ENCODE measurements around the gene COQ9. TPM values are rescaled to one million over a fixed set of nuclear protein-coding genes. Genes with fewer than 3 reads are reported as not detected.
"Not testable (repeated sequence)": the region's sequence is repeated elsewhere in the genome, so short reads cannot be mapped to it uniquely, and the experiment has no call there.

Gene COQ9, protein sequence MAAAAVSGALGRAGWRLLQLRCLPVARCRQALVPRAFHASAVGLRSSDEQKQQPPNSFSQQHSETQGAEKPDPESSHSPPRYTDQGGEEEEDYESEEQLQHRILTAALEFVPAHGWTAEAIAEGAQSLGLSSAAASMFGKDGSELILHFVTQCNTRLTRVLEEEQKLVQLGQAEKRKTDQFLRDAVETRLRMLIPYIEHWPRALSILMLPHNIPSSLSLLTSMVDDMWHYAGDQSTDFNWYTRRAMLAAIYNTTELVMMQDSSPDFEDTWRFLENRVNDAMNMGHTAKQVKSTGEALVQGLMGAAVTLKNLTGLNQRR
- total RNA-seq (2014; rRNA removed; shearing (Covaris generic)), result 43.3 and 59.6 TPM in 2 replicates

DNA sequence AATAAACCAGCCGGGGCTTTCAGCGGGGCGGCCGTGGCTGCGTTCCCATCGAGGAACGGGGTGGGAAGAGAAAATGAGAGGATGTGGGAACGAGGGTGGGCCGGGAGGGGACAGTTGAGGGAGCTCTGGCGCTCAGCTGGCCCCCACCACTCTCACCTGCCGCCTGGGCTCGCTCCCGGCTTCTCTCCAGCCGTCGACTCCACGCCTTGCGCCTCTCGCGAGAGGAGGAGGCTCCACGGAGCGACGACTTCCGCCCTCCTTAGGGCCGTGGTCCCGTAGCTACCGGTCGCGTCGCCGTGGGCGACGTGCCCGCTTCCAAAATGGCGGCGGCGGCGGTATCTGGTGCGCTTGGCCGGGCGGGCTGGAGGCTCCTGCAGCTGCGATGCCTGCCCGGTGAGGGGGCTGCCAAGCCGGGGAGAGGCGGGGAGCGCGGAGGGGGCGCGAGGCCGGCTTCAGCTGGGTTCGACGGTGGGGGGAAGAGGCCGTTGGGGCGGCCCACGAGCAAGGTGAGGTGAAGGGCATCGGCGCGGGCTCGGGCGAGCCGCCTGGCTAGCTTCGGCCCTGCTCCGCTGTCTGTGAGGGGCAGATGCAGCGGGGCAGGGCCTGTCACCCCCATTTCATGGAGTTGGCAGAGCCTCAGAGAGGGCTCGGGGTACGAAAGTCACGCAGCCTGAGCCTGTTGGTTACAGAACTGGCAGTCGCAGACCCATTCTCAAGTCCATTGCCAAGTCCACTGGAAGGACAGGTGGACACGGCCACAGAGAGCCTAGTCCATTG, at the start of gene COQ9, which contains the start of gene CIAPIN1:
TSS of gene COQ9 (plus strand) at position 294 of the 777 bp plus-strand sequence. CDS start at position 321, 27 bp downstream.
TSS of gene CIAPIN1 (minus strand) at position 200 of the 777 bp plus-strand sequence. CDS start 6,457 bp downstream, outside the sequence.
- Histone ChIP-seq H3K27me3 (ENCODE audit: control insufficient read depth, insufficient read depth, low read length) (no peaks in the 10 kb centered on the region), H3K36me3 (replicated peaks; ENCODE audit: control insufficient read depth, insufficient read depth, low read length) (peaks cover 3% of the 10 kb centered on the region), H3K4me3 (ENCODE audit: insufficient read depth, low read depth, low read length) (peak within 1 kb of the TSS; percentile 93)
- DNase-seq, result peak; percentile 96

DNA sequence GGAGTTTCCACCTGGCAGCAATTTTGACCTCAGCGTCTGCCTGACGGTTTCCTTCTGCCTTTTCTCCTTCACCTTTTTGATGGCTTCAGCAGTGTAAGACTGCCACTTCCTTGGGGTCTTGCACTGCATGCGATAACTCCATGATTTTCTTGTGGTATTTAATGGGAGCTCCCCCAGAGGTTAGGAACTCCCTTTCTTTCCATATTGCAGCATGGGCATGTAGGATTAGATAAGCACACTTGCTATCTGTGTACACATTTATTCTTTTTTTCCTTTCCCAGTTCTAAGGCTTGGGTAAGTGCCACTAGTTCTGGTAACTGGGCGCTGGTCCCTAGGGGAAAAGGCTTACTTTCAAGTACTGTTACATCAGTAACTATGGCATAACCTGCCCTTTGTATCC, 49.8 kb upstream of the COQ9 start:
- not testable (repeated sequence) for H3K4me3 ChIP-seq (ENCODE audit: insufficient read depth, low read depth, low read length); H3K36me3 ChIP-seq (replicated peaks; ENCODE audit: control insufficient read depth, insufficient read depth, low read length); DNase-seq; H3K27me3 ChIP-seq (ENCODE audit: control insufficient read depth, insufficient read depth, low read length)

DNA sequence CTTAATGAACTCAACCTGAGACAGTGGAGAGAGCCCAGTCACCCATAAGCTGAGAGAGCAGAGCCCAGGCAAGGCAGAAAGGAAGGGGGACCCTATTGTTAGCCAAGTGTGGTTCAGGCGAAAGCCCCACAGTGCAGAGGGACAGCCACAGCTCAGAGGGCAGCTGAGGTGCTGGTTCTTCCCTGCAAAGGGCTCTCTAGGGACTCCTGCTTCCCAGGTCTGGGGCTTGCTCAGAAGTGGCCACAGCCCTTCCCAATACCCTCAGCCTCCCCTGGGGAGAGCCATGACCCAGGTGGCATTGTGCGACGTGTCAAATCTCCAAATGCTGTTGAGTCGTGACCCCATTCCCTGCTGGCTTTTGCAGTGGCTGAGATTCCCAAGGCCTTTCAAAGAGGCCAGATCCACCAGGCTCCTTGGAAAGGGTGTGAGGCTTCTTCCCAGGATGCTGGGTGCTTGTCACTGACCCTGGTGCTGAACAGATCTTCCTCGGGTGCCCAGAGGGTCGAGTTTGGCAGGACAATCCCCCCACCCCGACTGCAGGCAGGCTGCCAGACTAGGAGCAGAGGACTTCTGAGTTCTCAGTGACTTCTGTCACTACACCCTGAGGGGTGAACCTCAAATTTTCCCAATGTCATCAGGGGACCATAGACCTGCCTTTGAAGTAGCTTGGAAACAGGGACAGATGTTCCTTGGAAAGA, 45.2 kb upstream of the COQ9 start:
- H3K27me3 ChIP-seq (ENCODE audit: control insufficient read depth, insufficient read depth, low read length), result no peaks in the 10 kb centered on the region
- no peaks in the 10 kb centered on the region for H3K36me3 ChIP-seq (replicated peaks; ENCODE audit: control insufficient read depth, insufficient read depth, low read length)
- DNase-seq, result no peak
- no peak overlapping the region for H3K4me3 ChIP-seq (ENCODE audit: insufficient read depth, low read depth, low read length)

DNA sequence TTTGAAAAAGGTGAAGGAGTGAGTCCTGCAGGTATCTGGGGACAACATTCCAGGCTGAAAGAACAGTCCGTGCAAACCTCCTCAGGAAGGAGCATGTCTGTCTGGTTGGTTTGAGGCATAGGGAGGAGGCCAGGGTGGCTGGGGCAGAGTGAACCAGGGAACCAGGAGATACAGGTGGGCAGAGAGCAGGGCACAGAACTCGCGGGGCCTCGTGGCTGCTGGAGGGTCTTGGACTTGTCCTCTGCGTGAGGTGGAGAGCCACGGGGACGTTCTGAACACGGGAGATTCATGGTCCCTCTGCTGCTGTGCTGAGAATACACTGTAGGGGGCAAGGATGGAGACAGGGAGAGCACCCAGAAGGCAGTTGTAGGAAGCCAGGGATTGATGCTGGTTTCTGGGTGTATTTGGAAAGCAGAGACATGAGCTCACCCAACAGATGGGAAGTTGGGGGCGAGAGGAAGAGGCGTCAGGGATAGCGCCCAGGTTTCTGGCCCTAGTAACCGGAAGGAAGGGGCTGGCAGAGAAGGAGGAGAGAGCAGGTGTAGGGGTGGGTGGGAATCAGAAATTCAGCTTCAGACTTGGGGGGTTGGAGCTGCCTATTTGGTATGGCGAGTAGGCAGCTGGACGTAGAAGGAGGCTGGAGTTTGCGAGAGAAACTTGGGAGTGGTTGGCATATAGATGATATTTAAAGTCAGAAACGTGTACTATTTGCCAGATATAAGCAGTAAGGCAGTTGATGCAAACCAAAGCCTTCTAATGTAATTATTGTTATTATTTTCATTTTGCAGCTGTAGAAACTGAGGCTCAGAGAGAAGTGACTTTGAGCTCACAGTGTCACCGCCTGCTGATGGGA, 43.1 kb upstream of the COQ9 start, which contains the start of gene CCL17:
TSS of gene CCL17 (plus strand) at position 803 of the 853 bp plus-strand sequence. CDS start 9,166 bp downstream, outside the sequence.
- Histone ChIP-seq H3K4me3 (ENCODE audit: insufficient read depth, low read depth, low read length) (no peak within 1 kb of the TSS), H3K27me3 (ENCODE audit: control insufficient read depth, insufficient read depth, low read length) (no peaks in the 10 kb centered on the region), H3K36me3 (replicated peaks; ENCODE audit: control insufficient read depth, insufficient read depth, low read length) (no peaks in the 10 kb centered on the region)
- DNase-seq, result peak; percentile 6

DNA sequence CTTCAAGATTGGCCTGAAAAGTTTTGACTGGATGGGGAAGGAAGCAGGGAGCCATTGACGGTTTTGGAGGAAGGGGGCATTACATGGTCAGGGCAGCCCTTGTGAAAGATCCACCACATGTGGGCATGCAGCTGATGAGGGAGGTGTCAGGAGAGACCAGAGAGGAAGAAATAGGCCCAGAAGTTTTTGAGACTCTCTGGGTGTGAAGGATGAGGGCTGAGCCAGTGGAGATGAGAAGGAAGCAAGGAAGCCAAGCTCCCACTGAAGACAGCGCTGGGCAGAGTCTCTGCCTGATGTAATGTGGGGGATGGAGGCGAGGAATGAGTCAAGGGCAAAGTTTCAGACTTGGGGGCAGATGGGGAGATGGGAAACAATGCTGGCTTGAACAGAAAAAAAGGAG, 42.2 kb upstream of the COQ9 start:
- Histone ChIP-seq H3K36me3 (replicated peaks; ENCODE audit: control insufficient read depth, insufficient read depth, low read length) (no peaks in the 10 kb centered on the region), H3K27me3 (ENCODE audit: control insufficient read depth, insufficient read depth, low read length) (no peaks in the 10 kb centered on the region), H3K4me3 (ENCODE audit: insufficient read depth, low read depth, low read length) (no peak overlapping the region)
- no peak for DNase-seq

DNA sequence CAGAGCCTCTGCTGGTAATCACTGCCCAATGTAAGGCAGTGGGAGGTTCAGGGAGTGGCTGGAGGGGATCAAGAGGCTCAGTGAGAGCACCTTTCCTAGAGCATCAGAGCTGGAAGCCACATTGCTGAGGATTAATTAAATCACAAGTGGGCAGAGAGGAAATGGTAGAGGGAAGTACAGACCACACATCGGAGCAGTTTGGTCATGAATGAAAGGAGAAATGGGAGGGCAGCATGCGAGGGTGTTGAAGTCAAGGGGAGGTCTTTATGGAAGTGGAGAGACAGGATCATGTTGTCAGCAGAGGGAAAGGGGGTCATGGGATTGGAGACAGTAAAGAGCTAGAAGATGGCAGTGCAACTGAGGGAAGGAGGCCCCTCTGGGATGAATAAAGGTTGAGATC, 40.4 kb upstream of the COQ9 start:
- no peaks in the 10 kb centered on the region for H3K27me3 ChIP-seq (ENCODE audit: control insufficient read depth, insufficient read depth, low read length)
- DNase-seq, result no peak
- no peak overlapping the region for H3K4me3 ChIP-seq (ENCODE audit: insufficient read depth, low read depth, low read length)
- H3K36me3 ChIP-seq (replicated peaks; ENCODE audit: control insufficient read depth, insufficient read depth, low read length), result no peaks in the 10 kb centered on the region

DNA sequence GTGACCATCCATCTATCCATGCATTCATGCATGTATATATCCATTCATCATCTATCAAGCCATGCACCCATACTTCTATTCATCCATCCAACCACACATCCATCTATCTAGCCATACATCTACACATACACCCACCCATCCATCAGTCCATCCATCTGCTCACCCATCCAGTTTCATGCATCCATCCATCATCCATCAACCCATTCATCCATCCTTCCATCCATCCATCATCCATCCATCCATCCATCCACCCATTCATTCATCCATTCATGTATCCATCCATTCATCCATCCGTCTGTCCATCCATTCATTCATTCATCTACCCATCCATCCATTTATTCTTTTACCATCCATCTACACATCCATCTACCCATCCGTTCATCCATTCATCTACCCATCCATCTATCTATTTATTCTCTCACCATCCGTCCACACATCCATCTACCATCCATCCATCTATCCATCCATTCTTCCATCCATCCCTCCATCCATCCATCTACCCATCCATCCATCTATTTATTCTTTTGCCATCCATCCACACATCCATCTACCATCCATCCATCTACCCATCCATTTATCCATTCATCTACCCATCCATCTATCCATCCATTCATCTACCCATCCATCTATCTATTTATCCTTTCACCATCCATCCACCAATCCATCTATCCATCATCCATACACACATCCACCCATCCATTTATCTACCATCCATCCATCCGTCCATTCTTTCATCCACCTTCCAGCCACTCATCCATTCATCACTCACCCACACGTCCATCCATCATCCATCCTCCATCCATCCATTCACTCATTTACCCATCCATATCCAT, 39.5 kb upstream of the COQ9 start:
- Histone ChIP-seq H3K27me3 (ENCODE audit: control insufficient read depth, insufficient read depth, low read length) (no peaks in the 10 kb centered on the region), H3K4me3 (ENCODE audit: insufficient read depth, low read depth, low read length) (no peak overlapping the region), H3K36me3 (replicated peaks; ENCODE audit: control insufficient read depth, insufficient read depth, low read length) (no peaks in the 10 kb centered on the region)
- DNase-seq, result no peak

DNA sequence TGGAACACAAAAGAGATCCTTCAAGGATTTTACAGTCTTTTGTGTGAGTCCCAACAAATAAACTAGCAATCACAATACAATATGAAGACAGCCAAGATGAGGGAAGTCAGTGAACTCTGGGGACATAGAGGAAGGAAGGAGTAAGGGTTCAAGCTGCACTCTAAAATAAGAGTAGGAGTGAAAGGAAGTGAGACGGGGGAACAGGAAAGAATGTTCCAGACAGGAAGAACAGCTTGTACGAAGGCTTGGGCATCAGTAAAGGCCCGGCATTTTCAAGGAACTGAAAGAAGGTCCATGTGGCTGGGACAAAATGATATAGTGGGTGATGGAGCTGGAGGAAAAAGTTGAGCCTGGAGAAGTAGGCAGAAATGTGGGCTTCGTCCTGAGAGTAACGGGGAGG, 38.2 kb upstream of the COQ9 start:
- H3K27me3 ChIP-seq (ENCODE audit: control insufficient read depth, insufficient read depth, low read length), result no peaks in the 10 kb centered on the region
- no peaks in the 10 kb centered on the region for H3K36me3 ChIP-seq (replicated peaks; ENCODE audit: control insufficient read depth, insufficient read depth, low read length)
- DNase-seq, result no peak
- no peak overlapping the region for H3K4me3 ChIP-seq (ENCODE audit: insufficient read depth, low read depth, low read length)

DNA sequence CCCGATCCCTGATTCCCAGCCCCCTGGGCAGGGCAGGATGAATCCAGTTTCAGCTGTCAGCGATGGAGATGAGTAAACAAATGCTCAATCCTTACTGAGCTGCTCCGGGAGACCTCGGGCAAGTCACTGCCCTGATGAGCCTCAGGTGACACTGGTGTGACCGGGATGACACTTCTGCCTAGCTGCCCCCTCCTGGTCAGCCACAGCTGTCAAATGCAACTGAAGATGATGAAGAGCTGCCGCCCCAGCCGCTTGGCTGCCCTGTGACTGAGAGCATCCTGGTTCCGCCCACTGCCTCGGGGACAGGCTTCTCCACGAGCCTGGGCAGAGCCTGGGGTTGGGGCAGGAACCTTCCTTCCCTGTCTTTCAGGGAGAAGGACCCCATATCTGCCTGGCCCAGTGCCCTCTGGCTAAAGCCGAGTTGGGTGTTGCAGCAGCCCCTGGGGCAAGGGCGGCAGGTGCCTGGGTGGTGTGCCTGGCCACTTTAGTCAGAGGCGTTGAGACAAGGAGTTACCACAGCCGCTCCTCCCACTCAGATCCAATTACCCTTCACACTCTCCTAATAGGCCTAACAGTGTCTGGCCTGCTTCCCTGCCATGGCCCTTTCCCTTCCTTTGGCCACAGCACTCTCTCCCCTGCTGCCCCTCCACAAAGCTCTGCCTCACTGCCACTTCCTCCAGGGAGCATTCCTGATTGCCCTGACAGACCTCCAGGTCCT, 37.2 kb upstream of the COQ9 start:
- Histone ChIP-seq H3K36me3 (replicated peaks; ENCODE audit: control insufficient read depth, insufficient read depth, low read length) (no peaks in the 10 kb centered on the region), H3K4me3 (ENCODE audit: insufficient read depth, low read depth, low read length) (no peak overlapping the region), H3K27me3 (ENCODE audit: control insufficient read depth, insufficient read depth, low read length) (no peaks in the 10 kb centered on the region)
- peak; percentile 26 for DNase-seq

DNA sequence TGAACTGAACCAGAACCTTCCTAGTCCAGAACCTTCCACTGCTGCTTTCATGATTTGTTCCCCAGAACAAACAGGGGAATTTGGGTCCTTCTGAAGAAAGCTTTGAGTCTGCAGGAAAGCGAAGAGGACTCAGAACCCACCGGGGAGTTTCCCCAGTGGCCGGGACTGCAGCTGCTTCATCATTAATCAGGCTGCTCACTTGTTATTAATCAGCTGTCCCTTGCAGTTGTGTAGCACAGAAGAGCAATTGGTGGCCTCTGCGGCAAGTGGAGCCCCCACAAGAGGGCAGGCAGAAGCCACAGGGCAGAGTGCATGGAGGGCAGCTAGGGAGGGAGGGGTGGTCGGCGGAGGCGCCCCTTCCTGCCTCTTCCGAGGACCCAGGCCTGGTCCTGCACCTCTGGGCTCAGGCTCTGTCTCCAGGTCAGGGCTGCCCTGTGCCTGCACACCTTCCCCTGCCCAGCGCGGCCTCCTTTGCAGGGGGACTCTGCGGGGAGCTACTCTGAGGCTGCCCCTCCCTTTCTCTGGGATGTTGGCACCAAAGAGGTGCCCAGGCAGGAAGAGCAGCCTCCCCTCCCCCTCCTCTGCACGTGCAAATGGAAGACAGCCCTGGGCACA, 35.8 kb upstream of the COQ9 start:
- H3K27me3 ChIP-seq (ENCODE audit: control insufficient read depth, insufficient read depth, low read length), result no peaks in the 10 kb centered on the region
- no peaks in the 10 kb centered on the region for H3K36me3 ChIP-seq (replicated peaks; ENCODE audit: control insufficient read depth, insufficient read depth, low read length)
- DNase-seq, result peak; percentile 48
- H3K4me3 ChIP-seq (ENCODE audit: insufficient read depth, low read depth, low read length), result no peak overlapping the region

DNA sequence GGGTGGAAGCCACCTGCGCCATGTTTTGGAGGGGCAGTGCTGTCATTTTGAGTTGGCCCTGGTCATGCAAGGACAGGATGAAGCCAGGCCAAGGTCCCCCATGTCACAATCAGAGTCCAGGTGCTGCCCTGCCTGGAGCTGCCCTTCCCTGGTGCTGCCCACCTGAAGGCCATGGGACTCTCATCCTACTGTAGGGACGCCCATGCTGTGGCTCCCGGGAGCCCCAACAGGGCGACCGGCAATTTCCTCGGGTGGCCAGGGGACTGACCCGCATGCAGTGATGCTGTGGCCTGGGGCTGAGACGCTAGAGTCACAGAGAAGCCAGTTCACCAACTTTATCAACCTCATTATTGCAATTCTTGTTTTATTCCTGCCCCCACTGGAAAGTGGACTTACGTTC, 34.7 kb upstream of the COQ9 start:
- H3K27me3 ChIP-seq (ENCODE audit: control insufficient read depth, insufficient read depth, low read length), result no peaks in the 10 kb centered on the region
- H3K36me3 ChIP-seq (replicated peaks; ENCODE audit: control insufficient read depth, insufficient read depth, low read length), result no peaks in the 10 kb centered on the region
- DNase-seq, result no peak
- no peak overlapping the region for H3K4me3 ChIP-seq (ENCODE audit: insufficient read depth, low read depth, low read length)

DNA sequence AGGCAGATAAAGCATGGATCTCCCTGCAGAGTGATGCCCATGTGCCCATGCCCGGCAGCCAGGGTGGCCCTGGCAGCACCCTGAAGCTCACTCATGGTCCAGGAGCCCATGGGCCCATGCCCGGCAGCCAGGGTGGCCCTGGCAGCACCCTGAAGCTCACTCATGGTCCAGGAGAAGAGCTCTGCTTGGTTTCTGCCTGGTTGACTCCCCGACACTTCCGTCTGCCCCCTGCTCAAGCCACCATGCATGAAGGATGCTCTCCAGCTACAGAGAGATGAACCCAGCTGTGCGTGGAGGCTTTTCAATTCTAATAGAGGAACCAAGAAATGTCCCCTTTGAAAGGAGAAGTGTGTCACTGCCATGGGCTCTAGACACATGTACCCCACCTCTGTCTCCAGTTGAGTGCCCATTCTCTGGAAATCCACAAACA, 34.0 kb upstream of the COQ9 start:
- H3K27me3 ChIP-seq (ENCODE audit: control insufficient read depth, insufficient read depth, low read length), result no peaks in the 10 kb centered on the region
- H3K36me3 ChIP-seq (replicated peaks; ENCODE audit: control insufficient read depth, insufficient read depth, low read length), result no peaks in the 10 kb centered on the region
- no peak for DNase-seq
- H3K4me3 ChIP-seq (ENCODE audit: insufficient read depth, low read depth, low read length), result no peak overlapping the region
